Suprapubic skin (tissue), 4 donors: ENCODE results near the gene LYZL1. TPM values are rescaled to one million over a fixed set of nuclear protein-coding genes. Genes with fewer than 3 reads are reported as not detected.
"Not testable (repeated sequence)": the region's sequence is repeated elsewhere in the genome, so short reads cannot be mapped to it uniquely, and the experiment has no call there.

ENCODE experiments used
- DNase-seq, 2 donors: peaks; one replicate each; pipeline ENCODE4 v3.0.0-alpha.2; 2019; ENCODE audit warnings: low spot score in 2 of 2
- H3K27ac ChIP-seq: fragments of 200-600 bp; sonication (generic); one replicate; pipeline ENCODE4 v1.5.1; 2019
- H3K27me3 ChIP-seq: fragments of 200-600 bp; sonication (generic); one replicate; pipeline ENCODE4 v1.5.1; 2019
- H3K36me3 ChIP-seq: fragments of 200-600 bp; sonication (generic); one replicate; pipeline ENCODE4 v1.5.1; 2019
- H3K4me1 ChIP-seq: fragments of 200-600 bp; sonication (generic); one replicate; pipeline ENCODE4 v1.5.1; 2019
- H3K4me3 ChIP-seq: fragments of 200-600 bp; sonication (generic); one replicate; pipeline ENCODE4 v1.5.1; 2019; ENCODE audit warnings: mild to moderate bottlenecking
- H3K9me3 ChIP-seq: fragments of 200-600 bp; sonication (generic); one replicate; pipeline ENCODE4 v1.5.1; 2019
- CTCF ChIP-seq, 2 donors: fragments of 200-600 bp in 1 of 2; fragments of 450-650 bp in 1 of 2; sonication (generic) in 1 of 2; IDR thresholded peaks; one replicate each; pipeline ENCODE4 v1.5.1; 2016 to 2019; ENCODE audit warnings: antibody characterized with exemption in 2 of 2, mild to moderate bottlenecking in 1 of 2, moderate library complexity in 1 of 2
- EP300 ChIP-seq: sonication (generic); formaldehyde crosslinking; IDR thresholded peaks from one replicate; pipeline ENCODE4 v1.6.1; 2017; ENCODE audit warnings: antibody characterized with exemption
- POLR2A ChIP-seq, 2 donors: fragments of 450-650 bp; IDR thresholded peaks; one replicate each; pipeline ENCODE4 v1.6.1; 2017; ENCODE audit warnings: antibody characterized with exemption in 2 of 2, mild to moderate bottlenecking in 2 of 2, moderate library complexity in 2 of 2
- POLR2AphosphoS5 ChIP-seq, 3 donors: sonication (generic); formaldehyde crosslinking; IDR thresholded peaks; one replicate each; pipeline ENCODE4 v1.6.1; 2017; ENCODE audit warnings: antibody characterized with exemption in 3 of 3
- WGBS: methylation state at CpG from one replicate; pipeline ENCODE4 v1.1.5; 2018; 5-methylcytosine and 5-hydroxymethylcytosine counted together
- total RNA-seq, 4 donors: library from RNA; depleted of rRNA; stranded (reverse); fragments of >200 nt; gene quantifications; one replicate each; pipeline ENCODE4 v1.1.0, GENCODE V29; 2016

The LYZL1 gene
- total RNA-seq, 4 donors from 2014 or later: not detected

- no peak for DNase-seq
- TF ChIP-seq CTCF (IDR thresholded peaks at IDR 0.05): no peak
- Histone ChIP-seq H3K4me1 (no peaks in the 10 kb centered on the region), H3K27ac (no peak overlapping the region), H3K36me3 (no peaks in the 10 kb centered on the region), H3K9me3 (no peaks in the 10 kb centered on the region), H3K27me3 (peaks cover 3% of the 10 kb centered on the region), H3K4me3 (no peak overlapping the region)
- 80% methylated on average over 12 of the region's 12 CpGs for WGBS
Observed at GRCh38 chr10:29279779-29280487, 8.9 kb upstream of the LYZL1 start.

- TF ChIP-seq CTCF (IDR thresholded peaks at IDR 0.05) (no peak), EP300 (no peak), POLR2A (IDR thresholded peaks at IDR 0.05) (no peak), POLR2AphosphoS5 (IDR thresholded peaks at IDR 0.05) (no peak)
- WGBS: 84% methylated on average over 3 of the region's 3 CpGs
- no peaks in the 10 kb centered on the region for H3K36me3 ChIP-seq
- peaks cover 3% of the 10 kb centered on the region for H3K27me3 ChIP-seq
- DNase-seq: no peak
- no peak overlapping the region for H3K27ac ChIP-seq
- H3K4me3 ChIP-seq: no peak overlapping the region
- no peaks in the 10 kb centered on the region for H3K4me1 ChIP-seq
- H3K9me3 ChIP-seq: no peaks in the 10 kb centered on the region
Observed at GRCh38 chr10:29280488-29280840, 8.4 kb upstream of the LYZL1 start.

- TF ChIP-seq POLR2A (IDR thresholded peaks at IDR 0.05): no peak
- no peak for TF ChIP-seq CTCF (IDR thresholded peaks at IDR 0.05)
- TF ChIP-seq EP300: no peak
- no peak for TF ChIP-seq POLR2AphosphoS5 (IDR thresholded peaks at IDR 0.05)
- WGBS: 86% methylated on average over 4 of the region's 4 CpGs
Observed at GRCh38 chr10:29285624-29286051, 3.2 kb upstream of the LYZL1 start.

GRCh38 chr10:29287635-29288034 is 1.2 kb upstream of the LYZL1 start:
- Histone ChIP-seq H3K27me3 (peaks cover 2% of the 10 kb centered on the region), H3K27ac (no peak overlapping the region), H3K4me1 (no peaks in the 10 kb centered on the region), H3K36me3 (no peaks in the 10 kb centered on the region), H3K9me3 (no peaks in the 10 kb centered on the region), H3K4me3 (no peak overlapping the region)
- no peak for DNase-seq
- no peak for TF ChIP-seq POLR2A (IDR thresholded peaks at IDR 0.05)
- no peak for TF ChIP-seq CTCF (IDR thresholded peaks at IDR 0.05)
- TF ChIP-seq POLR2AphosphoS5 (IDR thresholded peaks at IDR 0.05): no peak
- no peak for TF ChIP-seq EP300
- 71% methylated on average over 4 of the region's 4 CpGs for WGBS

More at GRCh38 chr10:29285624-29286051, 3.2 kb upstream of the LYZL1 start:
- DNase-seq: no peak
- H3K27me3 ChIP-seq: peaks cover 5% of the 10 kb centered on the region
- no peaks in the 10 kb centered on the region for H3K9me3 ChIP-seq
- H3K4me3 ChIP-seq: no peak overlapping the region
- H3K27ac ChIP-seq: no peak overlapping the region
- no peaks in the 10 kb centered on the region for H3K36me3 ChIP-seq
- no peaks in the 10 kb centered on the region for H3K4me1 ChIP-seq

- H3K27me3 ChIP-seq, H3K36me3 ChIP-seq, H3K4me3 ChIP-seq, H3K9me3 ChIP-seq, H3K27ac ChIP-seq, DNase-seq, H3K4me1 ChIP-seq: not testable (repeated sequence)
- 69% methylated on average over 5 of the region's 10 CpGs for WGBS
Observed at GRCh38 chr10:29291561-29291960, 2.7 kb downstream of the LYZL1 start.

GRCh38 chr10:29292406-29292805 is 3.5 kb downstream of the LYZL1 start:
- not testable (repeated sequence) for H3K9me3 ChIP-seq, H3K4me1 ChIP-seq, H3K27ac ChIP-seq, DNase-seq, H3K4me3 ChIP-seq, H3K36me3 ChIP-seq, H3K27me3 ChIP-seq
- 84% methylated on average over 5 of the region's 13 CpGs for WGBS
